Thymus (tissue), 11 donors: ENCODE data around the gene SETX. TPM values are rescaled to one million over a fixed set of nuclear protein-coding genes. Genes with fewer than 3 reads are reported as not detected.
A peak's percentile ranks its signal among the peaks of the same experiment; 100 is the strongest.
"Not testable (repeated sequence)": the region's sequence is repeated elsewhere in the genome, so short reads cannot be mapped to it uniquely, and the experiment has no call there.

ENCODE experiments used
- DNase-seq, 9 donors: peaks; one replicate each; pipeline ENCODE4 v3.0.0-alpha.2; 2013; ENCODE audit warnings: low spot score in 9 of 9, low read depth in 6 of 9, missing footprints in 1 of 9
- H3K27ac ChIP-seq, 2 donors: one replicate each; pipeline ENCODE4 v1.5.1; 2013; ENCODE audit warnings: control low read depth in 1 of 2, low read depth in 1 of 2, low read length in 1 of 2, mild to moderate bottlenecking in 1 of 2, moderate library complexity in 1 of 2
- H3K27me3 ChIP-seq, 2 donors: one replicate each; pipeline ENCODE4 v1.5.1; 2013; ENCODE audit warnings: low read length in 1 of 2; ENCODE audit not compliant: control insufficient read depth in 2 of 2, insufficient read depth in 1 of 2
- H3K36me3 ChIP-seq, 2 donors: one replicate each; pipeline ENCODE4 v1.5.1; 2013; ENCODE audit warnings: low read length in 1 of 2, mild to moderate bottlenecking in 1 of 2, moderate library complexity in 1 of 2; ENCODE audit not compliant: control insufficient read depth in 2 of 2, insufficient read depth in 2 of 2
- H3K4me1 ChIP-seq, 2 donors: one replicate each; pipeline ENCODE4 v1.5.1; 2013; ENCODE audit warnings: low read length in 2 of 2; ENCODE audit not compliant: control insufficient read depth in 2 of 2, insufficient read depth in 2 of 2
- H3K4me3 ChIP-seq, 2 donors: one replicate each; pipeline ENCODE4 v1.5.1; 2013; ENCODE audit warnings: low read length in 2 of 2, control low read depth in 1 of 2, mild to moderate bottlenecking in 1 of 2
- H3K9me3 ChIP-seq, 2 donors: one replicate each; pipeline ENCODE4 v1.5.1; 2013; ENCODE audit warnings: low read length in 1 of 2, mild to moderate bottlenecking in 1 of 2; ENCODE audit not compliant: control insufficient read depth in 2 of 2, insufficient read depth in 1 of 2
- WGBS: extraction: QIAGEN DNeasy Blood & Tissue Kit; methylation state at CpG from one replicate; pipeline ENCODE4 v1.1.7; 2013; 5-methylcytosine and 5-hydroxymethylcytosine counted together
- polyA plus RNA-seq: library from polyadenylated mRNA; stranded (reverse); fragments of 200-250 nt; gene quantifications from one replicate; pipeline ENCODE4 v1.2.3, GENCODE V29; 2013
- total RNA-seq: library from RNA; stranded (reverse); fragments of 120-200 nt; gene quantifications from one replicate; pipeline ENCODE4 v1.2.4, GENCODE V29; 2013
- donor health status: healthy.

Gene SETX
- total and polyA plus RNA-seq, 2 donors = 43.1 to 50.7 TPM

DNA sequence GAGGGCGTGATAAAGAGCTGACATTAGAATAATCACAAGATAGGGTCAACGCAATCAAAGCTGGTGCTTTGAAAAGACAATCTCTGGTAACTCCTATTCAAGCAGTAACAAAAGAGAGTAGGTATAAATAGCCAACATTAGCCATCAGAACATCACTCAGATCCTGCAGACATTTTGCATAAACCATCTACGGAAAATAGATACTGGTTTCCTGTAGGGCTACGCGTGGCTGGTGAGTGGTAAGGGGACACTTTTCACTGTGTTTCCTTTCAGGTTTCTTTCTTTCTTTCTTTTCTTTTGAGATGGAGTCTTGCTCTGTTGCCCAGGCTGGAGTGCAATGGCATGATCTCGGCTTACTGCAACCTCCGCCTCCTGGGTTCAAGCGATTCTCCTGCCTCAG, 29.6 kb upstream of the SETX start:
- DNase-seq = no peak
- Histone ChIP-seq H3K4me3 (no peak overlapping the region), H3K27ac (no peak overlapping the region), H3K27me3 (no peaks in the 10 kb centered on the region), H3K36me3 (peaks cover 58 to 82% of the 10 kb centered on the region in 2 donors), H3K9me3 (no peaks in the 10 kb centered on the region), H3K4me1 (peaks cover 0 to 8% of the 10 kb centered on the region in 2 donors)
- 84% methylated on average over 8 of the region's 8 CpGs for WGBS

DNA sequence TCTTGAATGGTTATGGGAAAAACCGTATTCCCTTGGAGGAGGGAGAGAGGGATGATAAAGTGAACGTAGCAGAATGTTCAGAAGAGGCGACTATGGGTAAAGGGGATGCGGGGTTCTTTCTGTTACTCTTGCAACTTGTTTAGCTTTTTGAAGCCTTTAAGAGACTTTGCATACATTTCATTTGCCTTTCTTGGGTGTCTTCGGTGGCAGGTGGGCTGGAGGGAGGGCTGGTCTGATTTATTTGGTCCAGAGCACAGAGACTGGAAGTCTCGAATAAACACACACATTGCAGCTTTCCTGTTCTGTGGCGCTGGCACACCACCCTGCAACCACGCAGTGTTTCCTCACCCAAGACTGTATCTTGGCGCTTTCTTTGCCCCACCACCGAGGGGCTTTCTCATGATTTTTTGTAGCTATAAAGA, 28.7 kb upstream of the SETX start:
- Histone ChIP-seq H3K27ac (no peak overlapping the region), H3K27me3 (no peaks in the 10 kb centered on the region), H3K9me3 (peaks cover 2% of the 10 kb centered on the region in 2 donors), H3K36me3 (peaks cover 57 to 80% of the 10 kb centered on the region in 2 donors), H3K4me3 (no peak overlapping the region), H3K4me1 (peaks cover 0 to 8% of the 10 kb centered on the region in 2 donors)
- WGBS = 59% methylated on average over 10 of the region's 10 CpGs
- DNase-seq = no peak

DNA sequence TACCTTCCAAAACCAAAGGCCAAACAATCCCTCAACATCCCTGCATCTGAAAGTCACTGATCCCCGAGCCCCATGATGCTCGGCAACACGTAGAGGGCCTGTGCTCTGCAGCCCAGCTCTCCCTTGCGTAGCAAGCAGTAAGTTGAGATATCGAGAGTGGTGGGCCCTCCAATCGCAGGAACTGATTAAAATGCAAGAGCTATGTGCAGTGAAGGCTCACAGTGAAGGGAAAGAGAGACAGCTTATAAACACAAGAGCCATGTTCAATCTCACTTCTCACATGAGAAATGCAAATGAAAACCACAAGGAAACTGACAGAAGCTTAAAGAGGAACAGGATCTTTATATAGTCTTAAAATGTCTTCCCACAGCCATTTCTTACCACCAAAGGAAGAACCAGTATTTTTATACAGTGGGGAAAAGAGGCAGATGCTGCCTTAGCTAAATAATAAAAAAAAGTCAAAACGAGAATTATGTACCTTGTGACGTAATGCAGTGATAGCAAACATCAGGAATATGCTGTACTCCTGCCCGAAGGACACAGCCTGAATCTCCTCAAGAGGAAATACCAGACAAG, 27.3 kb upstream of the SETX start:
- H3K4me1 ChIP-seq = peaks cover 0 to 8% of the 10 kb centered on the region in 2 donors
- WGBS = 77% methylated on average over 9 of the region's 9 CpGs
- peak overlapping the region; percentile 39 to 49 for H3K27ac ChIP-seq
- H3K36me3 ChIP-seq = peaks cover 60 to 79% of the 10 kb centered on the region in 2 donors
- H3K9me3 ChIP-seq = peaks cover 2 to 3% of the 10 kb centered on the region in 2 donors
- no peaks in the 10 kb centered on the region for H3K27me3 ChIP-seq
- peak in 1 of 9 donors; percentile 36 for DNase-seq
- no peak overlapping the region for H3K4me3 ChIP-seq

DNA sequence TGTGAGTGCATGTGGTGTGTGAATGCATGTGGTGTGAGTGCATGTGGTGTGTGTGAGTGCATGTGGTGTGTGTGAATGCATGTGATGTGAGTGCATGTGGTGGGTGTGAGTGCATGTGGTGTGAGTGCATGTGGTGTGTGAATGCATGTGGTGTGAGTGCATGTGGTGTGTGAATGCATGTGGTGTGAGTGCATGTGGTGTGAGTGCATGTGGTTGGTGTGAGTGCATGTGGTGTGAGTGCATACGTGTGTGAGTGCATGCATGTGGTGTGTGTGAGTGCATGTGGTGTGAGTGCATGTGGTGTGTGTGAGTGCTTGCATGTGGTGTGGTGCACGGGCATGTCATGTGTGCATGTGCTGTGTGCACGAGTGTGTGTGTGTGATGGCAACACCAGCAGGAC, 23.6 kb upstream of the SETX start:
- 98% methylated on average over 3 of the region's 3 CpGs for WGBS
- H3K4me1 ChIP-seq, H3K27me3 ChIP-seq, H3K4me3 ChIP-seq, H3K27ac ChIP-seq, DNase-seq, H3K9me3 ChIP-seq: not testable (repeated sequence)
- H3K36me3 ChIP-seq = peaks cover 63 to 74% of the 10 kb centered on the region in 2 donors

DNA sequence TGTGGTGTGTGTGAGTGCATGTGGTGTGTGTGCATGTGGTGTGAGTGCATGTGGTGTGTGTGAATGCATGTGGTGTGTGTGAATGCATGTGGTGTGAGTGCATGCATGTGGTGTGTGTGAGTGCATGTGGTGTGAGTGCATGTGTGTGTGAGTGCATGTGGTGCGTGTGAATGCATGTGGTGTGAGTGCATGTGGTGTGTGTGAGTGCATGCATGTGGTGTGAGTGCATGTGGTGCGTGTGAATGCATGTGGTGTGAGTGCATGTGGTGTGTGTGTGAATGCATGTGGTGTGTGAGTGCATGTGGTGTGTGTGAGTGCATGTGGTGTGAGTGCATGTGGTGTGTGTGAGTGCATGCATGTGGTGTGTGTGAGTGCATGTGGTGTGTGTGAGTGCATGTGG, 23.0 kb upstream of the SETX start:
- not testable (repeated sequence) for H3K27ac ChIP-seq, H3K4me3 ChIP-seq, H3K4me1 ChIP-seq, DNase-seq, H3K27me3 ChIP-seq, H3K9me3 ChIP-seq
- peaks cover 63 to 70% of the 10 kb centered on the region in 2 donors for H3K36me3 ChIP-seq
- WGBS = 97% methylated on average over 2 of the region's 2 CpGs

DNA sequence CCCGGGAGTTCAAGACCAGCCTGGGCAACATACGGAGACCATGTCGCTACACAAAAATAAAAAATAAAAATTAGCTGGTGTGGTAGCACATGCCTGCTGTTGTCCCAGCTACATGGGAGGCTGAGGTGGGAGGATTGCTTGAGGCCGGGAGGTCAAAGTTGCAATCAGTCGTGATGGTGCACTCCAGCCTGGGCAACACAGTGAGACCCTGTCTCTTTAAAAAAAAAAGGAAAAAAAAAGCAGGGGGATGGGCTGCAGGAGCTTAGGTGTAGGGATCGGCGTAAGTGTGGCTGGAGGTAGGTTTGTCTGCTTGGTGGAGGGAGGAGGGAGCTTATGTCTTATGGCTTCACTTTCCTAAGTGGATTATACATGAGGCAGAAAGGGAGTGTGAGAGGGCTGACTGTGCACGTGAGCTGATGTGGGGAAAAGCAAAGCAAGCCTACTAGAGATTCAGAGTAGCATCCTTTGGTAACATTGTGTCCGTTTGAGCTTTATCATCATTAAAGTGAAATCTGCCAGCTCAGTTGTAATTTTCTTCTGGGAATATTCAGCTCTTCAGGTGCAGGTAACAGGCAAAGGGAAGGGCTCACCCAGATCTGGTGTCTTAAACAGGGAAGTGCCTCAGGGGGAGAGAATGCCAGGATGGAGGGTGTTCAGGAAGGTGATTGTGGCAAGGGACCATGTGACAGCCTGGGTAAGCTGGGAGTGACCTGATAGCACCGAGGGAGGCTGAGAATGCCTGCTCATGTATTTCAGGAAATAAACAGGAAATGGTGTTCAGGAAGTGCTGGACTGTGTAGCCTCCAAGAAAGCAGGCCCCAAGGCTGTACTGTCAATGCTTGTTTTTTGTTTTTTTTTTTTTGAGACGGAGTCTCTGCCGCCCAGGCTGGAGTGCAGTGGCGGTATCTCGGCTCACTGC, 17.6 kb upstream of the SETX start:
- 63% methylated on average over 14 of the region's 14 CpGs for WGBS

DNA sequence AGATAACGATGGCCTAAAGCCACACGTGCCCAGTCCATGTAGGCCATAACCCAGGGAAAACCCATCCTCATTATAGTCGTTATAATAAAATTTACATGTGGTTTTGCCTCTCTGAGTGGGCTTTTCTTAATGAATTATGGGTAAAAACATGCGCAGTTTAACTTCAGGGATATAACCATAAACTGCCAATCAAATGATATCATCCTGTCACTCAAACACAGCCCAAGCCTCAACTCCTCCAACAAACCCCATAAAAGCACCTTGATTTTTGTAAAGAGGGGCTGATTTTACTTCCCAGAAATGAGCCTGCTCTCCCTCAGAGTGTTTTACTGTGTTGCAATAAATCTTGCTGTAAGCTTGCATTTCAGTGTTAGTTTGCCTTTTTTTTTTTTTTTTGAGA, 15.8 kb upstream of the SETX start:
- 94% methylated on average over 4 of the region's 4 CpGs for WGBS
- Histone ChIP-seq H3K27me3 (no peaks in the 10 kb centered on the region), H3K9me3 (no peaks in the 10 kb centered on the region), H3K36me3 (peaks cover 10% of the 10 kb centered on the region in 2 donors), H3K4me1 (peaks cover 0 to 4% of the 10 kb centered on the region in 2 donors), H3K27ac (no peak overlapping the region), H3K4me3 (no peak overlapping the region)
- no peak for DNase-seq

More for the DNA sequence above, 17.6 kb upstream of the SETX start:
- peaks cover 26 to 28% of the 10 kb centered on the region in 2 donors for H3K36me3 ChIP-seq
- H3K9me3 ChIP-seq = no peaks in the 10 kb centered on the region
- no peak for DNase-seq
- no peaks in the 10 kb centered on the region for H3K27me3 ChIP-seq
- H3K4me1 ChIP-seq = peaks cover 0 to 4% of the 10 kb centered on the region in 2 donors
- peak overlapping the region in 1 of 2 donors; percentile 31 for H3K27ac ChIP-seq
- H3K4me3 ChIP-seq = no peak overlapping the region

DNA sequence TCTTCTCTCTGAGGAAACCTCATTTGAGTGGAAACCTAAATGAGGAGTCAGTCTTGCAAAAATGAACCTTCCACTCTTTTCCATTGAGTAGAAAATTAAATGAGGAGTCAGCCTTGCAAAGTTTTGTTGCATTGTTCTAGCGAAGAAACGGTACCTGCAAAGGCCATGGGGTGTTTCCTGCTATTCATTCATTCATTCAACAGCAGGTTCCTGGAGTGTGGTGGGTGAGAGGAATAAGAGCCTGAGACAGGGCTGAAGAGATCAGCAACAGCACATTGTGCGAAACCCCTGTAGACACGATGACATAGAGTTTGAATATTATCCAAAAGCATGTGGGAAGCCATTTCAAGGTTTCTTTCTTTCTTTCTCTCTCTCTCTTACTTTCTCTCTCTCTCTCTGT, 14.6 kb upstream of the SETX start:
- WGBS = 98% methylated on average over 4 of the region's 4 CpGs
- Histone ChIP-seq H3K36me3 (peaks cover 2 to 6% of the 10 kb centered on the region in 2 donors), H3K27ac (no peak overlapping the region), H3K4me3 (no peak overlapping the region), H3K9me3 (no peaks in the 10 kb centered on the region), H3K27me3 (no peaks in the 10 kb centered on the region), H3K4me1 (peaks cover 0 to 4% of the 10 kb centered on the region in 2 donors)
- no peak for DNase-seq

DNA sequence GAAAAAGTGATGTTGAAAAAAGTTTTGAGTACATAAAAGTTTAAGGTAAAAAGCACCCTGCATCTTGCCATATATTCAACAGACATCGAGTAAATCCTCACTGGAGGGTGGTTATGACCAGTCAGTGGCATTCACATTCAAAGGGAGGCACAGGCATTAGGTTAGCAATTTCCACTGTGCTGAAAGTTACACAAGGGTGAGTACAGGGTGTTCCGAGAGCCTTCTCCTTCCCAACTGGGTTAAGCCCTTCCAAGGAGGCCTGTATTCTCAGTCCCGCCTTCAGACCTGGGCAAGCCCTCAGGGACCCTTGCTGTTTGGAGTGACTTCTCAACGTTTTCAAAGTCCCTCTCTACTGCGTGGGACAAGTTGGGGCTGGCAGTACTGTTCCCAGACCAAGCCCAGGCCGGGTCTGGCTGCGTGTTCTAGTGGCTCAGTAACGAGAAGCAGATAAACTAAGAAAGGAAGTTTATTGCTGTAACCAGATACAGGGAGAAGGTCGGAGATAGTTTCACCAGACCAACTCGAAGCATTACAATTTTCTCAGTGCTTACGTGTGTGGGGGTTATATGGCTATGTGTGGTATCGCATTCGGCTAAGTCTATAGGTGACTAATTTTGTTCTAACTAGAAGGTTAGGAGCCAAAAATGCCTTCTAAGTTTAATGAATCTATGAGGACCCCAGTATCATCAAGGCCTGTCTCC, 13.0 kb upstream of the SETX start:
- peak overlapping the region in 1 of 2 donors; percentile 14 for H3K27ac ChIP-seq
- peaks cover 0 to 4% of the 10 kb centered on the region in 2 donors for H3K4me1 ChIP-seq
- no peaks in the 10 kb centered on the region for H3K36me3 ChIP-seq
- H3K4me3 ChIP-seq = no peak overlapping the region
- no peaks in the 10 kb centered on the region for H3K9me3 ChIP-seq
- no peaks in the 10 kb centered on the region for H3K27me3 ChIP-seq
- no peak for DNase-seq
- 86% methylated on average over 13 of the region's 13 CpGs for WGBS
